ACHN (cell line): ENCODE data around the gene MRPS2.

Experiments
- DNase-seq: peaks from one replicate; pipeline ENCODE4 v3.0.0-alpha.2; 2015
- in situ Hi-C: cut with HindIII; loops from 2 replicates; pipeline ENCODE4 v1.10.0; 2017; ENCODE audit warnings: low sequenced_read_pairs, low pct_ligation_motif_present, low pct_unique_long_range_greater_than_20kb

MRPS2 gene

DNA sequence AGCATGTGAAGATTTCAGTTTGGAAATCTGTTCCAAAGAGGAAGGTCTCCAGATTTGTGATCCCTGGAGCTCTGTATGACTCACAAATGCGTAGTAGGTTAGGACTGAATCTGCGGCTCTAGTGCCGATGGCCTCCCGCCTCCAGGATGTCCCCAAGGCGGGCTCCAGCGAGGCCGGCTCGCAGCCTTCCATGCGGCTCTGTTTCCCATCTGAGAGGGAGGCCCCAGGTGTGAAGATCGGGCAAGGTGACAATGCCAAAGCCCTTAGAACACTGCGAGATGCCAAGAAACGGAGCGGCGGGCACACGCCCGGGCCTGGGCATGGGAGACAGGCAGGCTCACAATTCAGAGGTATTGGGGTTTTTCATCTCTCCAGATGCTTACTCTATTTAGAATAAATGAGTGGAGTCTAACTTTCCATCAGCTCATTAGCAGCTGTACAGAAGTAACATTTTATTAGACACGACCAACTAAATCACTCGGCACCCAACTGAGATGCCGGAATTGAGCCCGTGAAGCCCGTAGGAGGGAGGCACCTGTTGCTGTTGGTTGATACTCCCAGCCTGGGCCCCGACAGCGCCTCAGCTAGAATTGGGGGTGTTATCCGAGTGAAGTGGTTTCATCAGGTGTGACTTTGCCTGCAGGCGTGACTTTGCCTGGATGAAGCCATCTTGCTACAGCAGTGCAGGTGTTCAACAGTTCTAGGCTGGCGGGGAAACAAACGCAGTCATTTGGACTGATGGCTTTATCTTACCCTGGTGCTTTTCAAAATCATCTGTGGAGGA, 7.4 kb upstream of the MRPS2 start:
- no peak for DNase-seq
- in situ Hi-C loops = no loop called here

DNA sequence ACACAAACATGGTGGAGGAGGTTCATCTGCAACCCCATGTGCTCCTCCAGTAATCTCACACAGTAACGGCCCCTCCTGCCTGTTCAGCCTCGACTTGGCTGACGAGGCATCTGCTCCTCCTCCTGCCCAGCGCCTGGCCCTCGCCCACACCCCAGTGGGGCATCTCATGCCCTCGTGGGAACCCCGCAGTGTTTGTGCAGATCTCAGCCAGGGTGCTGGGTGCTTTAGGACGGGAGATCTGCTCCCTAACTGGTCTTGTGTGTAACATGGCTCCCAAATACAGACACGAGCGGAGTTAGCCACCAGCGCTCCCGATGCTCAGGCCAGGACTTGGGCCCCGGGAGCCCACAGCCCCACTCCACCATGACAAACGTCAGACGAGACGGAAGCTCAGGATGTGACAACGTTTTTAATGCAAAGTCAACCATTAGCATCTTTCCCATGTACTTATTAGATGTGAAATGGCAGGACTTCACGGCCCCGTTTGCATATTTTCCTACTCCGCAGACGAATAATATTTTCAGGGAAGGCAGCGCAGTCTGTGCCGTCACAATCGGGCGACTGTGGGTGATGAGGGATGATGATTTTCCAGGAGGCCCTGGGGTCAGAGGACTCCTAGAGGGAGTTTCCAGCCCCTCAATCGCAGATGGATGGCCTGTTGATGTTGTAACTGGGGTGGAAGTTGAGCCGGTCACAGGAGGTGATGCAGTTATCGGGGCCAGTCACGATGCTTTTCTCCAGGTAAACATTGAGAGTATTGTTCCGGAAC, 5.5 kb upstream of the MRPS2 start:
- DNase-seq = no peak
- in situ Hi-C loops = no loop called here

DNA sequence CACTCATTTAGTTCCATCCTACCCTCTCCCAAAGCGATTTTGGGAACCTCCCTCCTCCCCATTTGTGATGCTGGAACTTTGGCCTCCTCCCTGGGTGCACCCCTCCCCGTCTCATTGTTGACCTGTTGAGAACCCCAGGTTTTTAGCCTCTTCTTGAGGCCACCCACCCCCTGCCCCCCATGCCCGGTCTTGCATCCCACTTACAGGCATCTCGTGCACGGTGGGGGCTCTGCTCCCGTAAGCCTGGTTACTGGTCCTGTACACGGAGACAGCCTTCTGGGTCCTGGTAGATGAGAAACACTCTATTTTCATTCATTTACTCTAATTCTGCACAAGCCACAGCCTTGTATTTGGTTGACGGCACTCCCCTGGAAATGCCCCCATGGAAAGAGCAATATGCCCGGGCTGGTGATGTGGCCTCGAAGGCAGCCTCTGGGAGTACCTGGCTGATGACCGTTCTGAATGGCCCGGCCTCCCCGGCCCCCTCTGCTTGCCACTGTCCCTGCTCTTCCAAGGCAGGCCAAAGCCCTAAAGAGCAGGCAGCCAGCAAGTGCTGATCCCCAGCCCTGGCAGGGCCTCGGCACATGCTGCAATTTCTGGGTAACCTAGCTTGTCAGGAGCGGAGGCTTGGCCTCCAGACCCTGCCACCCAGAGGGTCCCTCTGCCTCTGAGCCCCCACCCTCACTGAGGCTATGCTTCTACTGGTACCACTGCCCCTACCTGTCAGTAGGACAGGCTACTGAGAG, 1.9 kb upstream of the MRPS2 start:
- in situ Hi-C loops = no loop called here
- DNase-seq = no peak

DNA sequence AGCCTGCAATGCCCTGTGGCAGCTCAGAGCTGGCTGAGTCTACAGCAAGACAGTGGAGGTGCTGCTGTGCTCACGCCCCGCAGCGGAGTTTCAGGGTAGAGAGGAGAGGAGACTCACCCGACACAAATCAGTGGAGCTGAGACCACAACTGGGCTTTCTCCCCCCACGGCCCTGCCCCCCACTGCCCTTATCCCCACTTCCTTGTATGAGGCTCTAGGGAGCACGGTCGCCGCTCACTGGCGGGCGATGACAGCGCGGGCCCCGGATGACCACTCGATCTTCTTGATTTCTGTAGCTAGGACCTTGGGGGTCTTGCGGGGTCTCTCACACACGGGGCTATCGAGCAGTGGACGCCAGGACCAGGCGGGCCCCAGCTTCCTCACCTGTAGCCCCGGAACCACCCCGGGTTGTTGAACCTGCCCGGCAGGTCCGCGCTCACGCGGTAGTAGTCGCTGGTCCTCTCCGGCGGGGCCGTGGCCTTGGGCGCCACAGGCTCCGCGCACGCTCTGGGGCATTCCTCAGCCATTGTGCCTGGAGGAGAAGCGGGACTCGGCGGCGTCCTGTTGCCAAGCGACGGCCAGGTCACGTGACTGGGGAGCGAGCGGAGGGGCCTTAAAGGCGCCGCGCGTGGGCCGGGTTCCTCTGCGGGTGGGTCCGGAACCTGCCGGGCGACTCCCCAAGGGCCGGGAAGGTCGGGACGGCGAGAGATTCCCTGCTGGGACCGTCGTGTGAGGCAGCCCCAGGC, 984 bp upstream of the MRPS2 start:
- in situ Hi-C loops = no loop called here
- peak; percentile 83 for DNase-seq

DNA sequence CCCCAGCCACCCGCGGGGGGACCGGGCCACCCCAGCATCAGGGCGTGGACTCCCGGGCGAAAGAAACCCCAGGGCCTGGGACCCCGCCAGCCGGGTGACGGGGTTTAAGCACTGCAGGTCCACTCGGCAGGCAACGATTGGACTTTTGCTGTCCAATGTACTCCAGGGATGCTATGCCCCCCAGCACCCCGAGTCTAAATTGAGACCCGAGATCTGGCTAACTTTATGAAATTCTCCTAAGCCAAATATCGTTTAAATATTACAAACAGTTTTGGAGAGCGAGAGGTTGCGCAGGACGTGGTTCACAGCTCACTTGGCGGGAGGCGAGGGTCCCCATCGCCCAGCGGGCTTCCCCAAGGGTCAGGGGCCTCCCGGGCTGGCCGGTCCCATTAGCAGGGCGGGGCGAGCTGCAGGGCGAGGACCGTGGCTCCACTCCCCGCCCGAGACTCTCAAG, 384 bp upstream of the MRPS2 start:
- DNase-seq = peak; percentile 49

DNA sequence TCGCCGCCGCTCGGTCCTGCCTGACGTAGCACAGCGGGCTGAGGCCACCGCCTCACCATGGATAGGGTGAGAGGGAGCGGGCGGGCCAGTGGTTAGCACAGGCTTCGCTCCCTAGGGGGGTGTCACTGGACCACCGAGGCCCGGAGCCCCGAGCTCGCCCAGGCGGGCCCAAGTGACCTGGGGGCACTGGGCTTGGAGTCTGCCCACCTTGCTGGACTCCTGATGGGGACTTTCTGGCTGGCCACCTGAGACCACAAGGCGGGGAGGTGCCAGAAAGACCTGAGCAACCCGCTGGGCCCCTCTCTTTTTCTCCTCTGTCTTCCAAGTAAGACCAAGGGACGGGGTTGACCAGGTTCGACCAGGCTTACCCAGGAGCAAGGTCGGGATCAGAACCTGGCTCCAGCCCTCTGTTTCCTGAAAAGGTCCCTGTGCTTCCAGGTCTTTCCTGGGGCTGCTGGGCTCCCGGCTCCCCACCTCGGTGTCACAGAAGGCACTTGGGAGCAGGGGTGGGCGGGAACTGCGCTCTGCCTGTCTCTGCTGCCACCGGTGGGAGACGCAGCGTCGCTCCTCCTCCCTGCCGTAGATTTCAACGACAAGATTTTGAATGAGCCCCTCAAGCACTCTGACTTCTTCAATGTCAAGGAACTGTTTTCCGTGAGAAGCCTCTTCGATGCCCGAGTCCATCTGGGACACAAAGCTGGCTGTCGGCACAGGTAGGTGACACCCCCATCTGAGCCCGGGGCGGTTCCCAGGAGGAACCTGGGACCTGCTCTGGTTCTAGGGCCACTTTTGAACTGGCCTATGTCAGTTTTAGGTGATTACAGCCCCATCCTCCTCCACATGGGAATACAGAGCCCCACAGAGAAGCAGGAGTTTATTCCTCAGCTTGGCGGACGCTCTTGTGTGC, 1.0 kb downstream of the MRPS2 start:
- peak; percentile 62 for DNase-seq
- in situ Hi-C loops = no loop called here

More for the DNA sequence above, 384 bp upstream of the MRPS2 start:
- in situ Hi-C loops = no loop called here

DNA sequence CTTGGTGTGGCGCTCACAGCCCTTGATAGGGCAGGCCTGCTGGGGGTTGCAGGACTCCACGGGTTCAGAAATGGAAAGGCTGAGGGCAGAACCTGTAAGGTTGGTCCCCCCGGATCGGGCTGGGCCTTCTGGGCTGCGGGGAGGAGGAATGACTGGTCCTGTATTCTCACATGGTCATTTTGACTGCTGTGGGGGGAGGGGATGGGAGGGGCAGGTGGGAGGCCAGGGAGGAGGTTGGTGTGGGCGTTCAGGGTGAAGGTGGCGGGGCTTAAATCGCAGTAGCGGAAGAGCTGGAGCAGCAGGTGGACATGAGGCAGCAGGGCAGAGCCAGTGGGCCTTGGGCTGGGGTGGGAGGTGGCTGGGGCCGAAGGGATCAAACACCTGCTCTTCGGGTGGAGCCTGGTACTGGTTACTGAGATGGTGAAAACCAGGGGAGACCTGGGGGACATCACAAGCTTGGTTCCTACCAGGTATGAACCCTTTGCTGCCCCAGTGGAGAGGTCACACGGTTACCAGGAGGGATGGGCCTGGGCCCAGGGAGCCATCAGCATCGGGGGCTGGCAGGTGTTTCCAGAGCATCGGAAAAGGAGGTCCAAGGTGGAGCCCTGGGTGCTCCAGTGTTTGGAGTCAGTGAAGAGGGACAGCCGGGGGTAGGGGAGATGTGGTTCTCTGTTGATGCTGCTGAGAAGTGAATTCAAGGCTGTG, 1.8 kb downstream of the MRPS2 start:
- no peak for DNase-seq
- in situ Hi-C loops = no loop called here

DNA sequence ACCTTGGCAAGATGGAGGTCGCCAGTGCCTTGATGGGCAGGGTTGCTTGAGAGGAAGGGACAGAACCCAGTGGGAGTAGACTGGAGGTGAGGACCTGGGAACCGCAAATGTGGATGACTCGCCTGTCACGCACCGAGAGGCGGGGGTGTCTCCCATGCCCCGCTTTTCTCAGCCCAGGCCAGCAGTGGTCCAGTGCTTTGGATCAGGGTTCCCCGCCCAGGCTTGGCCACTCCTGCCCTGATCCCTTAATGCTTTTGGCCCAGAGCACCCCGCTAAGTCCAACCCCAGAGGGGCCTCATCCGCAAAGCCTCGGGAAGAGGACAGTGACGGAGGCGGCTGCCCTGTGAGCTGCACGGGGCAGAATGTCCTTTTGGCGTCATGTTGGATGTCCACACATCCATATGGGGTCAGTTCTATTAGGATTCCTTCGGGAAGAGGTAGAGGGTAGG, 2.4 kb downstream of the MRPS2 start:
- DNase-seq = no peak

DNA sequence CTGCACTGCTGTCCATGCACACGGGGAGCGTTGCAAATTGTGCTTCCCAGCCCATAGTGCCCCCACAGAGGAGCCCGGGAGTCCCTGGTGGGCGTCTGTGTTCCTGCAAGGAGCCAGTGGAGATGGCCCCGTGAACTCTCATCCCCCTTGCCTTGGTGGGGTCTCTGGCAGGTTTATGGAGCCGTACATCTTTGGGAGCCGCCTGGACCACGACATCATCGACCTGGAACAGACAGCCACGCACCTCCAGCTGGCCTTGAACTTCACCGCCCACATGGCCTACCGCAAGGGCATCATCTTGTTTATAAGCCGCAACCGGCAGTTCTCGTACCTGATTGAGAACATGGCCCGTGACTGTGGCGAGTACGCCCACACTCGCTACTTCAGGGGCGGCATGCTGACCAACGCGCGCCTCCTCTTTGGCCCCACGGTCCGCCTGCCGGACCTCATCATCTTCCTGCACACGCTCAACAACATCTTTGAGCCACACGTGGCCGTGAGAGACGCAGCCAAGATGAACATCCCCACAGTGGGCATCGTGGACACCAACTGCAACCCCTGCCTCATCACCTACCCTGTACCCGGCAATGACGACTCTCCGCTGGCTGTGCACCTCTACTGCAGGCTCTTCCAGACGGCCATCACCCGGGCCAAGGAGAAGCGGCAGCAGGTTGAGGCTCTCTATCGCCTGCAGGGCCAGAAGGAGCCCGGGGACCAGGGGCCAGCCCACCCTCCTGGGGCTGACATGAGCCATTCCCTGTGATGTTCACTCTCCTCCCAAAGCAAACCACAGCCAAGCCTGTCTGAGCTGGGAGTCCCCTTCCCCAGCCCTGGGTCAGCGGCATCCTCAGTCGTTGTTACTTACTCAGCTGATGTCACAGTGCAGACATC, 3.1 kb downstream of the MRPS2 start:
- in situ Hi-C loops = no loop called here
- no peak for DNase-seq

More for the DNA sequence above, 2.4 kb downstream of the MRPS2 start:
- in situ Hi-C loops = no loop called here

DNA sequence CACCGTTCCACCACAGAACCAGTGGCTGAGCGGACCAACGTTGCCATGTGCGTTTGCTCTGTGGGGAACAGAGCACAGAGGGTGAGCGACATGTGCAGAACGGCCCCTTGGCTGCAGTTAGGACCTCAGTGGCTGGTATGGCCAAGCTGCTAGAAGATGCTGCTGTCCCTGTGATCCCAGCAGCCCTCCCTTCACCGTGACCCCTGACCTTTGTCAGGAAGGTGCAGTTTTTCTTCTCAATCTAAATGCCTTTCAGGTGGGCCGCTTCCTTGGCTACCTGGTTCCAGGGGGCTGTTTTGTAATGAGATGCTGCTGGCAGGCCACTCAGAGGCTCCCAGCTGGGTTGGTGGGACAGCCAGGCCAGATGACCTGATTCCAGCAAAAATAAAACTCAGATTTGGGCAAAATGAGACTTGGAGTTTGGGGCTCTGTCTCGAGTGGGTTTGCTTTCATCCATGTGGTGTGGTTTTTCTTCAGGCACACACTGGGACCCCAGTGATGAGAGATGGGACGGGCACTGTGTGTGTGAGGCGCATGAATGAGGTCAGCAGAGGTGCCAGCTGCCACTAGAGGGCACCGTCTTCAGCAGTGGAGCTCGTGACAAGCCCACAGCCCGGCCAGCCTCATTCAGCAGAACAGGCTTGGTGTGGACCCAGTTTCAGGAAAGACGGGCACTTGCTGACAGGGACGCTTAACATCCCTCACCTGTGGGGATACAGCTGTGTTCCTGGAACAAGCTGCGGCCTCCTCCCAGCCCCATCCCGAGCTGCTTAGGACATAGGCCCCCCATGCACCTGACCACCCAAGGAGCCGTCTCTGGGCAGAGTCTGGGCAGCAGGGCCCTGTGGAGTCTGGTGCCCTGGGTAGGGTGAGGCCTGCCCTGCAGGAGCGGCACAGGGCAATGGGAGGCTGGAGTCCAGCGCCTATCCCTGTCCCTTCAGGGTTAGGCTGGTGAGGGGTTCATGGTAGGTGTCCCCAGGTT, 4.1 kb downstream of the MRPS2 start:
- in situ Hi-C loops = no loop called here
- peak; percentile 52 for DNase-seq

DNA sequence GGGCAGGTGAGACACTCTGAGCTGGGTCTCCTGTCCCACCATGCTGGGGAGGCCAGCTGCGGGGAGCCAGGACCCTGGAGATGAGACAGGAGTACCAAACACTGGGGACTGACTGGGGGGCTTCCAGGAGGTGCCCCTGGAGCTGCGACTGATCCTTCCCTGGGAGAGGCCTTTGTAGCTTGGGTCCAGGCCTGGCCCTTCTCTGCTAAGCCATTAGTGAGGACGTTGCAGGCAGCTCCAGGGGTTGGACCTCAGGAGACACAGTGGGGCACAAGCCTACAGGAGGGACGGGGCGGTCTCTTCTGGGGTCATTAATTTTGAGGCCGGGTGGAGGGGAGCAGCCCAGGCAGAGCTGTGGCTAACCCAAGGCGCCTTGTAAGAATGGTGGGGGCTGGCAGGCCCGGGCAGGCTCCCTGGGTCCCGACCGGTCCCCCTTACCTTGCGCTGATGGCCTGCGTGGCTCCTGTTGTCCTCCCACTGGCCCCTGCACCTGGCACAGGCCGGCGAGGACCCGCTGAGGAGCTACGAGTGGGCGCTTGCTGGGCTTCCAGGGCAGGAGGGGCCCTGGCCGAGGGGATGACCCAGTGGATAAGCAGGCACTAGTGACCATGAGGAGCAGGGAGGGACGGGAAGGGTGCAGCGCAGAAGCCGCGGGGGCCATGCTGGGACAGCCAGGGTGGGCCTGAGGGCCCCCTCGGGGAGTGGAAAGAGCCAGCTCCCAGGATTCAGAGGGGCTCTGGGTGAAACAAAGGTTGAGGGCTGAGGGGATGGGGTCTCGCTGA, 5.1 kb downstream of the MRPS2 start:
- DNase-seq = no peak
- in situ Hi-C loops = no loop called here

DNA sequence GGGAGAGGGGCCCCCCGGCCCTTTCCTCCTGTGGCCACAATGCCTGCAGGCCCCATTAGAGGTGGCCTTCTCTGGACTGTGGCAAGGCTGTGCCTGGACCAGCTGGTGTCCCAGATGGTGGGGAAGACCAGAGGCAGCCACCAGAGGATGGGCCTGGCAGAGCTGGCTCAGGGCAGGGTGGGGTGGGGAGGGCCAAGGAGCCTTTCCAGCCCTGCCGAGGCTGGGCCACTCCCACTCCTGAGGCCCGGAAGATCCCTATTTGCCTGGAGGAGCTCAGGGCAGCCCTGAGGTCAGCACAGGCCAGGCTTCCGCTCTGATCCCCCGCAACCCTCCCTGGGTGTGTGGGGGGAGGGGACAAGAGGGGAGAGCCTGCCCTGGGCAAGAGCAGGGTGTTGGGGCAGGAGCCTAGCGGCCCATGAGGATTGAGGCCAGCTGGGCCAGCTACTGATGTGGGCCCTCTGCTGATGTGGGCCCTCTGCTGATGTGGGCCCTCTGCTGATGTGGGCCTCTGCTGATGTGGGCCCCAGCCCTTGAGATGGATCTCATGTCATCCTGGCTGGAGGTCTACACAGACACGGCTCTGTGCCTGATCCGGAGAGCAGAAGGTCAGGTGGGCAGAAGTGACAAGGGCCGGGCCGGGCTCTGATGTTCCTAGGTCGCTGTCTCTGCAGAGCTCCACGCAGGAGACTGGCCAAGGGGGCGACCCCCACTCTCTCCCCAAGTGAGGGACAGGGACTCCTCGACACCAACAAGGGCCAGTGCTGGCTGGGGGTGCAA, 6.0 kb downstream of the MRPS2 start:
- DNase-seq = no peak
- in situ Hi-C loops = no loop called here

DNA sequence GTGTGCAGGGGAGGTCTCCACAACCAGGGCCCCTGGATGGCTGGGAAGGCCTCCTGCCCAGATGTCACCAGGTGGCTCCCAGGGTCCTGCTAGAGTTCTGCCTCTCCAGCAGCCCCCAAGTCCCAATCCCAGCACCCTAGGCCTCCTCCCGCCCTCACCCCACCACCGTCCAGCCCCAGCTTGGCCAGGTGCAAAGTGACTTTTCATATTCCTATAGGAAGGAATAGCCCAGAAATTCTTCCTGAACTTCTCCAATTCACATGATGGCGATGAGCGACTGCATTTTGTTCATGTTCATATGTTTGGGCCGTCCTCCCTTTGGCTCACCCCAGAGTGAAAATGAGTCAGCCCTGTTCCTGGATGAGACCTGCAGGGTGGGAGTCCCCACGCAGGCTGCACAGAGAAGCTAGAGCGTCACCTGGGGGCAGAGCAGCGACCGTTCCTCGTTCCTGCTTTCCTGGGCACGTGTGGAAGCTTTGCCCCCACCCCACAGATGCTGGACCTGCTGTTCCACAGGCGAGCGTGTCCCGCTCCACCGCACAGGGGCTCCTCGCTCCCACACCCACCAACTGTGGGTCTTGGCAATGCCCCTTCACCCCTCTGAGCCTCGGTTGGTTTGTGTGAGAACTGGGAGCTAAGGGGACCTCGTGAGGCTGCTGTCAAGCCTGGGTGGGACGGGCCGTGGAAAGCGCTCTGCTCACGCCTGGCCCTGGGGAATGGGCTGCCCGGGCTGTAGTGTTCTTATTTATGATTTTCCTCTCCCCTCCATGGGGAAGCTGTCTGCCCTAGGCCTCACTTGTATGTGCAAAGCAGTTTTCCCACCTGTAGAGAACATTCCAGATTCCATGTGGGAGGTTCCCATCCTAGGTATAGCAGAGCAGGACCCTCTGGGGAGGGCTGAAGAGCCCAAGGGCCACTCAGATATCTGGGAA, 6.9 kb downstream of the MRPS2 start:
- in situ Hi-C loops = no loop called here
- DNase-seq = no peak
